HG02763 (cell line): ENCODE results near the gene TOR2A.

Experiments
- ATAC-seq: cut with Tn5 transposase; IDR thresholded peaks from one replicate; pipeline ENCODE4 v1.9.1; 2021; ENCODE audit warnings: mild to moderate bottlenecking, moderate library complexity; ENCODE audit not compliant: unreplicated experiment

TOR2A gene

DNA sequence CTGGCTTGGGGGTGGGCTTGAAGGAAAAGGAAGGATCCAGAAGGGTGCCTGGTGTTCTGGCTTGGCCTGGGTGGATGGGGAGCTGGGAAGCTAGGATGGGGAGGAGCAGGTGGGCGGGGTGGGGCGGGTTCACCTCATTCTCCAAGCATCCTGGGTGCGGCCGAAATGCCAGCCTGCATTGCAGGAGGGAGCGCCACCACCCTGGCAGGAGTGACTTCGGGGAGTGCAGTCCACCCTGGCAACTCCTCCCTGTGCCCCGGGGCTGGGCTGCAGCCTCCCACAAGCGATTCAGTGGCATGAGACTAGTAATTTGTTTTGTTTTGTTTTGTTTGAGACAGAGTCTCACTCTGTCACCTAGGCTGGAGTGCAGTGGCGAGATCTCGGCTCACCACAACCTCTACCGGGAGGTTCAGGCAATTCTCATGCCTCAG lies 13.7 kb downstream of the TOR2A start:
- no peak for ATAC-seq

- no peak for ATAC-seq
Measured at GRCh38 chr9:127720865-127721227, 14.2 kb downstream of the TOR2A start.

DNA sequence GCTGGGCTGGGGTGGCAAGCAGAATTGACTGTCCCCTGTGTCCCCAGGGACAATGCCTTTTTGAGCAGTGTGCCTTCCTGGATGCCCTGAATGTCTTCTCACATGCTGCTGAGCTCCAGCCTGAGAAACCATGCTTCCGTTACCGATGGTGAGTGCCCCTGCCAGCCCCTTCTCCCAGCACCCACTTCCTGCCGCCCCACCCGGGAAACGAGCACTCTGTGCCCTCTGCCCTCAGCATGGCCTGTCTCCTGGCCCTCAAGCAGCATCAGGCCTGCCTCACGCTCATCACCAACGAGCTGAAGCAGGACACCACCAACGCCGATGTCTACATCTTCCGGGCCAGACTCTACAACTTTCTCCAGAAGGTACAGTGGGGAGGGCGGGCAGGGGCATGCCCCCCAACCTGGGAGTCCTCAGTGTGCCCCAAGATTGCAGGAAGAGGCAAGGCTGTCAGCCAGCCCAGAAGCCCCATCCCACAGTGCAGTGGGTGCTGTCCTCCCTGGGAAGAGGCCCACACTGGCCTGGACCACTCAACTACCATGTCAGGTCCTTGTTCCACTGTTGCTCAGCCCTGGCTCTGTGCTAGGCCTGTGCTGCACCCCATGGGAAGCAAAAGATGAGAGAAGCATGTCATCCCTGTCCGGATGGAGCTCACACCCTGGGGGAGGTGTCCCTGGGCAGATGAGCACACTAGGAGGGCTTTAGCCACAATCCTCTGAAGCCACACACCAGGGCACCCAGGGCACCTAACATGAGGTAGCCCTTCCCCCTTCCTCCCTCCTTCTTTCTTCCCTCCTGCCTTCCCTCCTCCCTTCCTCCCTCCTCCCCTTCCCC lies 14.8 kb downstream of the TOR2A start:
- ATAC-seq = no peak

DNA sequence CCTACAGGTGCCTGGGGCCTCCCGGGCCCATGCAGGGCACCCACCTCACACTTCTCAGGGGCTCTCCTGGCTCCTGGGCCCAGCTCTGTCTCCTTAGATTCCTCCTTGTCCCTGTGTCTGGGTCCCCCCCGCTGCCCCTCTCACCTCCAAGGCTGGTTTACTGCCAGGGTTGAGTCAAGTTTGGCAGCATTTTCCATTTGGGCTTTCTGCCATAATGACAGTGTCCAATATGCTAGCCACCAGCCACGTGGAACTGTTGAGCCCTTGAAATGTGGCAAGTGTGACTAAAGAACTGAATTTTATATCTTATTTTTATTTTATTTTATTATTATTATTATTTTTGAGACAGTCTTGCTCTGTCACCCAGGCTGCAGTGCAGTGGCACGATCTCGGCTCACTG lies 17.3 kb downstream of the TOR2A start:
- ATAC-seq = no peak

DNA sequence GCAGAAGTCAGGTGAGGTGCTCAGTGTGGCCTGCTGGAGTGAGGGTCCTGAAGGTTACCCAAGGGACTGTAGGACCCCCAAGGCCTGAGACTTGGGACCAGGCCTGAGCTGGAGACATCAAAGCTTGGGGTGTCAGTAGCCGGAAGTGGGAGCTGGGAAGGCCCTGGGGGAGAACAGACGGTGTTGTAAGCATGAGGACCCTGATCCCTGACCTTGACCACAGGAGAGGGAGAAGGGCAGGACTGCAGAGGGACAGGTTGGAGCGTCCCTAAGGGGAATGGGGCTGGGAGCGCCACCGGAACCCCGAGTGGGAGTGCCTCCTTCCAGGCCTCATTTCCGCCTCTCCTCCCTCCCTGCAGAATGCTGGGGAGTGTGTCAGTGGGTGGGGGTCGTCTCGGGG lies 18.7 kb downstream of the TOR2A start:
- no peak for ATAC-seq

GRCh38 chr9:127715470-127716337 lies 19.4 kb downstream of the TOR2A start, which contains the start of the genes PTRH1 and TTC16:
Gene PTRH1 (minus strand): TSS chr9:127715663. CDS start chr9:127715639, 24 bp downstream.
Gene TTC16 (plus strand): TSS chr9:127716079. CDS start chr9:127716146, 67 bp downstream.
- ATAC-seq = peak; percentile 90

GRCh38 chr9:127714951-127715469 lies 20.1 kb downstream of the TOR2A start:
- ATAC-seq = no peak

DNA sequence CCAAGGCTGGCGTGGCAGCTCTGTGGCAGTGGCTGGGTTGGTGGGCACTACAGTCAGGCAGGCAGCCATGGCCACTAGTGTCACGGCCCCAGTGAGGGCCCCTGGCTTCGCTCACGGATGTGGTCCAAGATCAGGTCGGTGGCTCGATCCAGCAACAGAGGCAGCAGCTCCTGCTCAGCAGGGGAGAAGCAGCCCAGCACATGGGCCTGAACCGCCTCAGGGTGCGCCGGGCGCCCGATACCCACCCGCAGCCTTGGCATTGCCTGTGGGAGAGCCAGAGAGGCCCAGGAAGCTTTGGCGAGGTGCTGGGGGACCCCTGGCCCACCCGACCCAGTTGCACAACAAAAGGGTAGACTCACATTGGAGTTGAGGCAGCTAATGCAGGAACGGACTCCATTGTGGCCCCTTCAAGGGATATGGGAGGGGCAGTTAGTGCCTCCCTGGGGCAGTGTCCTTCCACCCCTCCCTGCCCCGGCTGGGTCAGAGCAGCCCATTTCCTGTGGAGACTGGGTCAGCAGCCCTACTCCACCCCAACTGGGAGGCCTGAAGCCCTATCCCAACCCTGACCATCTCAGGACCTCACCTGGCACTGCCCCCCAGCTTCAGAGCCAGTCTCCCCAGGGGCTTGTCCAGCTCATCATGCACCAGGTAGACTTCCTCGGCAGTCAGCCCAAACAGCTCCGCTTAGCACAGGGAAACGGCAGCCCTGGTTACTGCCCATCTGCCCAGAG lies 20.9 kb downstream of the TOR2A start:
- no peak for ATAC-seq

DNA sequence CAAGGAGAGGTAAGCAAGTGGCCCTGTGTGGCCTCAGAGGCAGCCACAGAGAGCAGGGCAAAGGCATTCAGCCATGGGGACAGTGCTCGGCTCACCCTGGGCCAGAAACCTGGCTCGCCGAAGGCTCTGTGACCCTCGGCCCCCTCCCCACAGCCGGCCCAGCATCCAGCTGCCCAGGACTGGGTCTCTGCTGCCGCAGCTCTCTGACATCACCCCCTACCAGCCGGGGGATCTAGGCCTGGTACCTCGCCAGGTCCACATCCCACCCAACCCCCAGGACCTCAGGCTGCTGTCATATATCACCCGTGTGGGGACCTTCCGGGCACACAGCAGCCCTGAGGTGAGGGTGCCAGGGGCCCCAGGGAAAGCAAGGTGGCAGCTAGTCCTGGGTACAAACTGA lies 22.2 kb downstream of the TOR2A start:
- no peak for ATAC-seq

DNA sequence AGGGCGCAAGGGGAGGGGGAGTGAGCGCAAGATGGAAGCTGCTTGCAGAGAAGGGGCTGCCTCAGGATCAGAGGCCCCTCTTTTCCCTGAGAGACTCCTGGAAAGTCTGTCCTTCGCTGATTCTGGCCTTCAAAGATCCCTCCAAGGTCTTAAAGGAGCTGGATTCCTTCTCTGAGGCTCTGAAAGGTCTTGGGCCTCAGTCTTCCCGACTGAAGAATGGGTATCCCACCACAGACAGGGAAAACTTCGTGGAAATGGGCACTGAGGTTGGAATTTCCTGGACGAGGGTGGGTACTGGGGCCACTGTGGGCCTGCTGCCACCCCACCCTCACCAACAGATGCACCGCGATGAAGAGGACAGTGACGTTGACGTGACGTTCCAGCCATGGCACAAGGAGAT lies 22.7 kb downstream of the TOR2A start:
- no peak for ATAC-seq

DNA sequence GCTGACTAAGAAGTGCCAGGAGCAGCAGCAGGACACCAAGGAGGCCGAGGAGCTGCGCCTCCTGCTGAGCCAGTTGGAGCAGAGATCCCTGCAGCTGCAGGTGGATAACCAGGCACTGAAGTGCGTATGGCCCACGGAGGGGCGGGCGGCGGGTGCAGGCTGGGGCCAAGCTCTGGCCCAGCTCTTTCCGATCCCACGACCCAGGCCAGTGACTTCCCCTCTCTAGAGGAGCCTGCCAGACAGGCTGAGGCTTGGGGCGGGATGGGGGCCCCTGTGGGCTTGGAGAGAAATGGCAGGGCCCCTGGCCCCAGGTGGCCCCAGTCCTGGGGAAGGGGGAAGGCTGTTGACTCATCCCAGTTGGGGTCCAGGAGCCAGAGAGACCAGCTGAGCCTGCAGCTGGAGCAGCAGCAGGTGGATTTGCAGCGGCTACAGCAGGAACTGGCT lies 23.2 kb downstream of the TOR2A start:
- no peak for ATAC-seq

- no peak for ATAC-seq
Measured at GRCh38 chr9:127711226-127711701, 23.8 kb downstream of the TOR2A start.

GRCh38 chr9:127710204-127710783 lies 24.8 kb downstream of the TOR2A start:
- ATAC-seq = no peak

- ATAC-seq = no peak
Measured at GRCh38 chr9:127708952-127709587, 26.0 kb downstream of the TOR2A start.

DNA sequence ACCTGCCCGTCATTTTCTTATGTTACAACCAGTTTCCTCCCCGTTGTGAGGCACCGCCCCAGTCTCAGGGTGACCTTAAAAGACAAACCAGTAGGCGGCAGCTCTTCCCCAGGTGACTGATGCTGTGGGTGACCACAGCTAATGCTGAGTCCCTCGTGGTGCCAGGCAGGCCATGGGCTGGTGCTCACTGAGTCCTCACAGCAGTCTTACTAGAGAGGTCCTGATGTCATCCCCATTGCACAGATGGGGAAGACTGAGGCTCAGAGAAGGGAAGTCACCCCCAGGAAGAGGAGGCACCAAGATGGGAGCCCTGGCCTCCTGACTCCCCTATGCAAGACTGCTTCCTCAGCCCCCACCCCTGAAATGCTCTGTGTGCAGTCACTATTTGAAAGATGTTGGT lies 27.3 kb downstream of the TOR2A start:
- ATAC-seq = no peak

GRCh38 chr9:127706836-127707241 lies 28.3 kb downstream of the TOR2A start, which contains the start of gene CFAP157:
Gene CFAP157 (plus strand): TSS chr9:127706988. CDS start chr9:127707032, 44 bp downstream.
- no peak for ATAC-seq

DNA sequence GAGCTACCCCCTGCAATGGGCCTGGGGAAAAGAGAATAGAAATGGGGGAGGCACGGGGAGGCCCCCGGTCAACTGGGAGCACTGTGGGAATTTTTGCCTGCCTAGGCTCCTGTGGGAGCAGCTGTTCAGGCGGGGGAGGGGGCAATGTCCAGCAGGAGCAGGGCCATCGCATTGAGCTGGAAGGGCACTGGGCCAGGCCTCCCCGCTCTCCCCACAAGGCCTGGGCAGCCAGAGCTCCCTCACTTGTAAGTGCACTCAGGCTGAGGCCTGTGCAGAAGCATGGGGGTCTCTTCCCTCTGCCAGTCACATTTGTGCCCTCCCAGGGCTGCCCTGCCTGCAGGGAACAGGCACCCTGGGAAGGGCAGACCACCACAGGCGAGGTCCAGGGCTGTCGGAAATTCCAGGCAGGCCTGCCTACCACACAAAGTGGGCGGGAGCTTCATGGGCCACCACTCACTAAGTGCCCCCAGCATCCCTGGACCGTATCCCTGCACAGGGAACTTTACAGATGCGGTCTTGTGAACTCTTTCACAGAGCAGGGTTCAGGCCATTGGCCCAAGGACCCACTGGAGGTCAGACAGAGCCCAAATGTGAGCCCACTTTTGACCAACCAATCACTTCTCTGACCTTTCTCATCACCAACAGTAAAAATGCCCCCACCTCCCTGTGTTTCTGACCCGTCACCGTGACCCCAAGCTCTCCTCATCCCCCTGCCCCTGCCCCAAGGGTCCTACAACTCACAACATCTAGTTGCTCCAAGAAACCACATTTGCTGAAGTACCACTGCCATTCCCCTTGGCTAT lies 29.3 kb downstream of the TOR2A start:
- no peak for ATAC-seq

- ATAC-seq = no peak
Measured at GRCh38 chr9:127703289-127703946, 31.7 kb downstream of the TOR2A start.
